H1 (cell line): ENCODE data around the gene GDAP1L1. TPM values are rescaled to one million over a fixed set of nuclear protein-coding genes. Genes with fewer than 3 reads are reported as not detected.

Experiments
- CTCF ChIA-PET: fragments of 300-600 bp; sonication (Branson Sonifier 250); formaldehyde crosslinking; loops from one replicate; lab custom pipeline; 2021; ENCODE audit not compliant: partially characterized antibody; lab: Charles Lee
- POLR2A ChIA-PET: fragments of 300-600 bp; sonication (Branson Sonifier 250); formaldehyde crosslinking; loops from one replicate; lab custom pipeline; 2021; ENCODE audit warnings: inconsistent platforms; ENCODE audit not compliant: partially characterized antibody; lab: Charles Lee
- DNase-seq, 2 experiments: peaks; one replicate each; pipeline versions ENCODE4 v3.0.0 to v3.0.0-alpha.2; 2010 to 2022; ENCODE audit warnings: low spot score in 2 of 2, low read depth in 1 of 2, mixed read lengths in 1 of 2
- FAIRE-seq: peaks from 2 replicates; lab custom pipeline; 2011; peaks lifted over from hg19 to GRCh38; lab: Jason Lieb, UNC
- H2AFZ ChIP-seq: 2 replicates; pipeline ENCODE4 v1.8.1; 2012; ENCODE audit warnings: low read length, inconsistent platforms
- H2AK5ac ChIP-seq: 2 replicates; pipeline ENCODE4 v1.6.1; 2013; ENCODE audit warnings: low read depth, low read length
- H2BK120ac ChIP-seq: replicated peaks from 2 replicates; pipeline ENCODE3; 2013; ENCODE audit warnings: low read depth, low read length, inconsistent platforms
- H2BK12ac ChIP-seq: 2 replicates; pipeline ENCODE4 v1.6.1; 2013; ENCODE audit warnings: low read depth, low read length
- H2BK15ac ChIP-seq: 2 replicates; pipeline ENCODE4 v1.6.1; 2013; ENCODE audit warnings: low read length
- H2BK20ac ChIP-seq: 2 replicates; pipeline ENCODE4 v1.6.1; 2013; ENCODE audit warnings: low read length
- H2BK5ac ChIP-seq: 2 replicates; pipeline ENCODE4 v1.6.1; 2013; ENCODE audit warnings: low read depth, low read length
- H3K14ac ChIP-seq: 2 replicates; pipeline ENCODE4 v1.6.1; 2013; ENCODE audit warnings: inconsistent platforms; ENCODE audit not compliant: insufficient read length
- H3K18ac ChIP-seq: 2 replicates; pipeline ENCODE4 v1.6.1; 2013; ENCODE audit warnings: low read length; ENCODE audit errors: extremely low read depth
- H3K23ac ChIP-seq: 2 replicates; pipeline ENCODE4 v1.6.1; 2013; ENCODE audit warnings: inconsistent platforms; ENCODE audit not compliant: insufficient read length
- H3K23me2 ChIP-seq: 2 replicates; pipeline ENCODE4 v1.6.1; 2013; ENCODE audit warnings: low read depth, low read length
- H3K27ac ChIP-seq: 2 replicates; pipeline ENCODE4 v1.6.1; 2011; ENCODE audit warnings: low read depth, low read length, inconsistent platforms
- H3K27me3 ChIP-seq, 4 experiments: replicated peaks in 1 of 4; 1 replicate in 1 of 4; 2 replicates in 3 of 4; pipeline versions ENCODE4 v1.6.1 to v1.8.1; 2011 to 2013; ENCODE audit warnings: low read length in 3 of 4, mild to moderate bottlenecking in 3 of 4, inconsistent platforms in 2 of 4, mixed read lengths in 2 of 4, moderate library complexity in 1 of 4; ENCODE audit not compliant: control insufficient read depth in 3 of 4, insufficient read depth in 3 of 4; ENCODE audit errors: extremely low read depth in 1 of 4
- H3K36me3 ChIP-seq, 4 experiments: 2 replicates each; pipeline versions ENCODE4 v1.6.1 to v1.8.1; 2011 to 2013; ENCODE audit warnings: mild to moderate bottlenecking in 4 of 4, low read length in 3 of 4, moderate library complexity in 2 of 4, control low read depth in 1 of 4, inconsistent platforms in 1 of 4; ENCODE audit not compliant: insufficient read depth in 4 of 4, control insufficient read depth in 2 of 4
- H3K4ac ChIP-seq: replicated peaks from 2 replicates; pipeline ENCODE3; 2013; ENCODE audit warnings: low read length, low read depth, mixed read lengths, inconsistent platforms; ENCODE audit not compliant: insufficient read length
- H3K4me1 ChIP-seq, 4 experiments: replicated peaks in 1 of 4; 1 replicate in 1 of 4; 2 replicates in 3 of 4; pipeline versions ENCODE4 v1.6.1 to v1.8.1; 2011 to 2013; ENCODE audit warnings: low read length in 3 of 4, inconsistent platforms in 2 of 4, mixed read lengths in 1 of 4; ENCODE audit not compliant: insufficient read depth in 4 of 4, control insufficient read depth in 3 of 4
- H3K4me2 ChIP-seq, 2 experiments: 2 replicates each; pipeline versions ENCODE4 v1.6.1 to v1.8.1; 2011 to 2013; ENCODE audit warnings: low read depth in 2 of 2, low read length in 2 of 2, control low read depth in 1 of 2, inconsistent platforms in 1 of 2, mild to moderate bottlenecking in 1 of 2; ENCODE audit not compliant: insufficient read depth in 1 of 2
- H3K4me3 ChIP-seq, 4 experiments: fragments of 200-600, 300-600 bp in 1 of 4; sonication (generic), shearing (Covaris generic), sonication (Bioruptor Twin) in 1 of 4; 2 replicates each; pipeline versions ENCODE4 v1.5.1 to v1.8.1; 2011 to 2016; ENCODE audit warnings: low read length in 4 of 4, low read depth in 3 of 4, control low read depth in 2 of 4, inconsistent platforms in 2 of 4, mild to moderate bottlenecking in 2 of 4, mixed read lengths in 1 of 4, moderate library complexity in 1 of 4; ENCODE audit not compliant: insufficient read depth in 2 of 4; ENCODE audit errors: extremely low read depth in 1 of 4
- H3K56ac ChIP-seq: replicated peaks from 2 replicates; pipeline ENCODE3; 2013; ENCODE audit warnings: low read depth, mild to moderate bottlenecking, mixed read lengths, low read length, inconsistent platforms; ENCODE audit not compliant: insufficient read length
- H3K79me1 ChIP-seq: 2 replicates; pipeline ENCODE4 v1.6.1; 2013; ENCODE audit warnings: low read depth, low read length, control low read depth
- H3K79me2 ChIP-seq, 2 experiments: 2 replicates each; pipeline versions ENCODE4 v1.6.1 to v1.8.1; 2012 to 2013; ENCODE audit warnings: low read length in 2 of 2, mild to moderate bottlenecking in 2 of 2, inconsistent platforms in 1 of 2; ENCODE audit not compliant: insufficient read depth in 2 of 2, control insufficient read depth in 1 of 2
- H3K9ac ChIP-seq, 4 experiments: replicated peaks in 1 of 4; 1 replicate in 1 of 4; 2 replicates in 3 of 4; pipeline versions ENCODE4 v1.6.1 to v1.8.1; 2011 to 2013; ENCODE audit warnings: low read depth in 3 of 4, low read length in 3 of 4, control low read depth in 2 of 4, mild to moderate bottlenecking in 2 of 4, moderate library complexity in 2 of 4, inconsistent platforms in 1 of 4; ENCODE audit errors: extremely low read depth in 1 of 4
- H3K9me3 ChIP-seq, 2 experiments: 2 replicates each; pipeline versions ENCODE4 v1.6.1 to v1.8.1; 2012 to 2013; ENCODE audit warnings: mild to moderate bottlenecking in 2 of 2, moderate library complexity in 2 of 2, control low read depth in 1 of 2, inconsistent platforms in 1 of 2, low read depth in 1 of 2, low read length in 1 of 2, mixed read lengths in 1 of 2; ENCODE audit not compliant: insufficient read depth in 2 of 2
- H4K20me1 ChIP-seq, 2 experiments: replicated peaks in 1 of 2; 2 replicates each; pipeline versions ENCODE3 to v1.8.1; 2011 to 2013; ENCODE audit warnings: inconsistent platforms in 2 of 2, low read length in 2 of 2, mild to moderate bottlenecking in 1 of 2; ENCODE audit not compliant: insufficient read depth in 2 of 2, control insufficient read depth in 1 of 2
- H4K5ac ChIP-seq: 2 replicates; pipeline ENCODE4 v1.6.1; 2013; ENCODE audit warnings: low read length, low read depth, mixed read lengths, inconsistent platforms; ENCODE audit not compliant: insufficient read length
- H4K8ac ChIP-seq: 2 replicates; pipeline ENCODE4 v1.8.0; 2013; ENCODE audit warnings: mild to moderate bottlenecking, moderate library complexity, low read length, inconsistent platforms; ENCODE audit not compliant: insufficient read depth; ENCODE audit errors: extremely low read depth
- H4K91ac ChIP-seq: replicated peaks from 2 replicates; pipeline ENCODE3; 2013; ENCODE audit warnings: low read length, mixed read lengths, inconsistent platforms; ENCODE audit not compliant: insufficient read length
- HDAC6 ChIP-seq: IDR thresholded peaks from one replicate; pipeline ENCODE4 v1.7.1; 2012; ENCODE audit warnings: low read depth, mild to moderate bottlenecking, inconsistent platforms, low read length, moderate library complexity
- KDM1A ChIP-seq: fragments of 200-600, 300-600 bp; sonication (generic); IDR thresholded peaks from 2 replicates; pipeline ENCODE4 v1.7.1; 2016; ENCODE audit warnings: mild to moderate bottlenecking, low read length, borderline replicate concordance
- WGBS, 2 experiments: shearing (Covaris generic) in 1 of 2; methylation state at CpG; one replicate each; pipeline versions ENCODE4 v1.1.6 to v1.1.7; 2013 to 2015; ENCODE audit warnings: low lambda C conversion rate in 2 of 2, mixed read lengths in 2 of 2, inconsistent platforms in 1 of 2, low coverage in 1 of 2, missing lambda C conversion rate in 1 of 2; ENCODE audit not compliant: insufficient replicate concordance in 2 of 2, insufficient coverage in 1 of 2, insufficient read length in 1 of 2; ENCODE audit errors: extremely low coverage in 1 of 2, missing lambda C conversion rate in 1 of 2; 5-methylcytosine and 5-hydroxymethylcytosine counted together
- polyA plus RNA-seq, 7 experiments: library from polyadenylated mRNA; depleted of rRNA in 3 of 7; stranded (reverse) in 5 of 7; unstranded in 2 of 7; fragments of >200 nt in 5 of 7; fragments of 200-250 nt in 2 of 7; gene quantifications; 1 replicate in 5 of 7; 2 replicates in 1 of 7; 4 replicates in 1 of 7; pipeline versions ENCODE4 v1.2.1 to v1.2.3, GENCODE V29; 2011 to 2013; ENCODE audit warnings: missing spikeins in 2 of 7, mixed read lengths in 2 of 7
- total RNA-seq: library from RNA; stranded (reverse); fragmentation: NEBNext Ultra II Directional; extraction: Animal tissue kit (Norgen Biotek cat#: 25700); gene quantifications from 2 replicates; pipeline ENCODE4 v1.2.1, GENCODE V29; 2021

GDAP1L1 gene
- total and polyA plus RNA-seq, 2 of the 8 experiments (the other 6 are each of a cell fraction or from before 2014, with no cell fraction given): 8.5 to 63.1 TPM

DNA sequence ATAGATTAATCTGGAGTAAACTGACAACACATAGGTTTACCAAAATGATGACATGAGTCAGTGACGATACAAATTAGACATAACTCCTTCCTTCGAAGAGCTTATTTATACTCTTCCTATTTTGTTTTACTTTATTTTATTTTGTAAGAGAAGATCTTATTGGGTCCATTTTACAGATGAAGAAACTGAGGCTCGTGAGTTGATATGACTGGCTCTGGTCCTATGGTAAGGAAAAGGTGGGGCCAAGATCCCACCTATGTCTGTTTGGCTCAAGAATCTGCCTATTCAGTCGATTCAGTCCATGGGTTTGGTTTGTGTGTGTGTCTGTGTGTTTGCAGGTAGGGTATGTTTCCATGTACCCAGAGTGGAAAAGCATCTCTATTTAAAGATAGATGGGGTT lies 81.3 kb downstream of the GDAP1L1 start:
- Histone ChIP-seq H3K18ac (no peak overlapping the region), H3K4me2 (no peak overlapping the region), H2AK5ac (no peak overlapping the region), H3K4ac (no peak overlapping the region), H3K36me3 (no peaks in the 10 kb centered on the region), H4K20me1 (no peaks in the 10 kb centered on the region), H3K4me3 (no peak overlapping the region), H3K27me3 (no peaks in the 10 kb centered on the region; a peak in 1 of 7 replicates), H2BK5ac (no peak overlapping the region), H2AFZ (no peak overlapping the region), H2BK12ac (peak overlapping the region; percentile 68; the same call in 1 of the 2 replicates), H4K91ac (no peak overlapping the region), H2BK120ac (no peak overlapping the region), H3K23me2 (no peaks in the 10 kb centered on the region; the same call in 1 of the 2 replicates), H3K9me3 (no peaks in the 10 kb centered on the region), H3K79me1 (no peaks in the 10 kb centered on the region), H3K9ac (no peak overlapping the region), H3K23ac (no peak overlapping the region), H4K8ac (no peak overlapping the region), H3K56ac (no peak overlapping the region), H3K27ac (no peak overlapping the region), H2BK20ac (no peak overlapping the region; the same call in 1 of the 2 replicates), H3K14ac (no peak overlapping the region), H3K79me2 (no peaks in the 10 kb centered on the region), H2BK15ac (no peak overlapping the region), H3K4me1 (peaks cover 0 to 10% (median 4%) of the 10 kb centered on the region in 4 experiments; a peak in 6 of 7 replicates), H4K5ac (no peak overlapping the region)
- WGBS, 2 experiments: 87% methylated on average over 4 of the region's 4 CpGs; no CpG with 5 or more reads in 1 of the 2 experiments
- TF ChIP-seq HDAC6 (no peak), KDM1A (0 out of 2 replicates have a peak, but pooled peaks have one; percentile 14)
- POLR2A ChIA-PET: interaction anchor here (0.7 to 1.8 kb wide), 2 partner anchors 9 to 118 kb away, joined by 3 read pairs; partner anchors contain the start of genes OSER1 and R3HDML
- DNase-seq (no peak), FAIRE-seq (no peak)
- CTCF ChIA-PET: interaction anchor here (1.2 to 4.9 kb wide), 3 partner anchors 10 to 17 kb away, joined by 3 to 40 read pairs (median 4); partner anchors contain the start of gene FITM2

Other genes starting within 250 kb of the GDAP1L1 start
- gene JPH2, start 60.1 kb upstream of the GDAP1L1 start, total RNA-seq: 1.3 and 1.5 TPM in 2 replicates
- 0.59 and 0.83 TPM in 2 replicates for gene JPH2, start 60.1 kb upstream of the GDAP1L1 start, polyA plus RNA-seq (2011; rRNA removed)
- 31.6 and 31.8 TPM in 2 replicates for gene OSER1, start 36.5 kb upstream of the GDAP1L1 start, total RNA-seq
- 13.9 and 24.5 TPM in 2 replicates for gene OSER1, start 36.5 kb upstream of the GDAP1L1 start, polyA plus RNA-seq (2011; rRNA removed)
- 2.0 and 2.1 TPM in 2 replicates for gene FITM2, start 63.9 kb downstream of the GDAP1L1 start, total RNA-seq
- gene FITM2, start 63.9 kb downstream of the GDAP1L1 start, polyA plus RNA-seq (2011; rRNA removed): 1.1 and 1.2 TPM in 2 replicates
- gene R3HDML, start 89.7 kb downstream of the GDAP1L1 start, total RNA-seq: not detected in 2 replicates
- 0.06 TPM in 1 of 2 replicates, not detected in the other for gene R3HDML, start 89.7 kb downstream of the GDAP1L1 start, polyA plus RNA-seq (2011; rRNA removed)
- gene HNF4A, start 108.4 kb downstream of the GDAP1L1 start, total RNA-seq: not detected in 2 replicates
- 0.03 TPM in 1 of 2 replicates, not detected in the other for gene HNF4A, start 108.4 kb downstream of the GDAP1L1 start, polyA plus RNA-seq (2011; rRNA removed)
- gene TTPAL, start 228.6 kb downstream of the GDAP1L1 start, total RNA-seq: 14.0 and 14.8 TPM in 2 replicates
- 2.8 and 7.6 TPM in 2 replicates for gene TTPAL, start 228.6 kb downstream of the GDAP1L1 start, polyA plus RNA-seq (2011; rRNA removed)